ENCODE measurements around the gene PSMD8.

The PSMD8 gene

GRCh38 chr19:38394488-38394887, 20.1 kb downstream of the PSMD8 start:
- H3K9ac ChIP-seq: no peak overlapping the region
- H3K4me1 ChIP-seq: peaks cover 0 to 5% (median 2%) of the 10 kb centered on the region in 10 experiments; a peak in 5 of 20 replicates
- peaks cover 0 to 18% (median 5%) of the 10 kb centered on the region in 11 experiments; a peak in 12 of 22 replicates for H3K9me3 ChIP-seq (replicated peaks in 1 of 11)
- TF ChIP-seq Cebpa-rat (IDR thresholded peaks at IDR 0.05): no peak
- H3K4me3 ChIP-seq: no peak overlapping the region
- H3K27me3 ChIP-seq: peaks cover 80 to 100% (median 92%) of the 10 kb centered on the region in 11 experiments
- H4K20me1 ChIP-seq: peaks cover 0 to 22% (median 6%) of the 10 kb centered on the region in 11 experiments; a peak in 8 of 22 replicates
- no peak overlapping the region for H3K27ac ChIP-seq
- peaks cover 0 to 14% (median 0%) of the 10 kb centered on the region in 11 experiments; a peak in 2 of 22 replicates for H3K36me3 ChIP-seq
- H3K4me2 ChIP-seq: no peak overlapping the region

DNA sequence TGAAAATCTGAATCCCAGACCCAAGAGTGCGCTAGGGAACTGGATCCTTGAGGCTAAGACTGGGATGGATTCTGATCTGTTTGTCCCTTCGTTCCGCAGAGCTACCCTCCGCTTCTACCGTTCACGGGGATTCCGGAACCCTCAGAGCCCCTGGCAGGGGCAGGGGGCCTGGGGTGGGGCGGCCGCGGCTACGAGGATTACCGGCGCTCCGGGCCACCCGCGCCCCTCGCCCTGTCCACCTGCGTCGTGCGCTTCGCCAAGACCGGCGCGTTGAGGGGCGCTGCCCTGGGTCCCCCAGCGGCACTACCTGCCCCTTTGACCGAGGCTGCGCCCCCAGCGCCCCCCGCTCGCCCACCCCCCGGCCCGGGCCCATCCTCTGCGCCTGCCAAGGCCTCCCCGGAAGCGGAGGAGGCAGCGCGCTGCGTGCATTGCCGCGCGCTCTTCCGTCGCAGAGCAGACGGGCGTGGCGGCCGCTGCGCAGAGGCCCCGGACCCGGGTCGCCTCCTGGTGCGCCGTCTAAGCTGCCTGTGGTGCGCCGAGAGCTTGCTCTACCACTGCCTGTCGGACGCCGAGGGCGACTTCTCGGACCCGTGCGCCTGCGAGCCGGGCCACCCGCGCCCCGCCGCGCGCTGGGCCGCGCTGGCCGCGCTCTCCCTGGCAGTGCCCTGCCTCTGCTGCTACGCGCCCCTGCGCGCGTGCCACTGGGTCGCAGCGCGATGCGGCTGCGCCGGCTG, 21.2 kb downstream of the PSMD8 start:
- Histone ChIP-seq H3K27ac (no peak overlapping the region), H3K36me3 (peaks cover 0 to 14% (median 0%) of the 10 kb centered on the region in 11 experiments; a peak in 2 of 22 replicates), H3K4me2 (peak overlapping the region in 9 of 11 experiments; percentile 25 to 54 (median 37); a peak in 13 of 22 replicates), H3K27me3 (peaks cover 75 to 97% (median 81%) of the 10 kb centered on the region in 11 experiments), H3K9me3 (replicated peaks in 1 of 11) (peaks cover 0 to 18% (median 5%) of the 10 kb centered on the region in 11 experiments; a peak in 12 of 22 replicates), H3K4me1 (peaks cover 0 to 5% (median 2%) of the 10 kb centered on the region in 10 experiments; a peak in 4 of 20 replicates), H4K20me1 (peaks cover 0 to 22% (median 6%) of the 10 kb centered on the region in 11 experiments; a peak in 8 of 22 replicates), H3K4me3 (peak overlapping the region in 3 of 10 experiments; percentile 18 to 46 (median 21); a peak in 4 of 20 replicates), H3K9ac (no peak overlapping the region)
- TF ChIP-seq Cebpa-rat (IDR thresholded peaks at IDR 0.05): no peak

DNA sequence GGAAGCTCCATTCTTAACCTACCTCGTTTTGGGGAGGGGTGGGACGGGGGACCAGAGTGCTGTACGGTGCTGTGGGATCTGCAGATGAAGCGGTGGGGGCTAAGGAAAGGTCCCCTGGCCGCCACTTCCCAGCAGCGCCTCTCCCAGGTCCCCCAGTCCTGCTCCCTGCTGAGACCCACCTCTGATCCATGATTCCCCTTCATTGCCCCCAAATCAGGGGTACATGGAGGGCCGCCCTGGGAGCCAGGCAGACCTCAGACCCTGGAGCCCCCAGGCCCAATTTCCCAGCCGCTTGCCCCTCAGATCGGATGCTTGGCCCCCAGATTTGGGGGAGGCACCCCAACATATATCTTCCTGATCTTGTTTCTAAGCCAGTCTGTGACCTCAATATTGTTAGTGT, 24.7 kb downstream of the PSMD8 start:
- peaks cover 0 to 18% (median 5%) of the 10 kb centered on the region in 11 experiments; a peak in 12 of 22 replicates for H3K9me3 ChIP-seq (replicated peaks in 1 of 11)
- peaks cover 0 to 12% (median 0%) of the 10 kb centered on the region in 11 experiments; a peak in 4 of 22 replicates for H4K20me1 ChIP-seq
- peaks cover 4 to 16% (median 11%) of the 10 kb centered on the region in 10 experiments; a peak in 17 of 20 replicates for H3K4me1 ChIP-seq
- H3K27ac ChIP-seq: no peak overlapping the region
- H3K4me2 ChIP-seq: no peak overlapping the region
- no peak overlapping the region for H3K9ac ChIP-seq
- no peak for TF ChIP-seq Cebpa-rat (IDR thresholded peaks at IDR 0.05)
- peaks cover 0 to 5% (median 0%) of the 10 kb centered on the region in 11 experiments; a peak in 2 of 22 replicates for H3K36me3 ChIP-seq
- no peak overlapping the region for H3K4me3 ChIP-seq
- peaks cover 40 to 62% (median 46%) of the 10 kb centered on the region in 11 experiments for H3K27me3 ChIP-seq

- Histone ChIP-seq H3K9me3 (replicated peaks in 1 of 11) (peaks cover 0 to 18% (median 5%) of the 10 kb centered on the region in 11 experiments; a peak in 12 of 22 replicates), H4K20me1 (peaks cover 0 to 8% (median 0%) of the 10 kb centered on the region in 11 experiments; a peak in 4 of 22 replicates), H3K4me3 (no peak overlapping the region), H3K9ac (no peak overlapping the region), H3K27ac (no peak overlapping the region), H3K4me2 (no peak overlapping the region), H3K36me3 (peaks cover 0 to 5% (median 0%) of the 10 kb centered on the region in 11 experiments; a peak in 1 of 22 replicates), H3K4me1 (peaks cover 8 to 18% (median 15%) of the 10 kb centered on the region in 10 experiments; a peak in 17 of 20 replicates), H3K27me3 (peaks cover 35 to 57% (median 42%) of the 10 kb centered on the region in 11 experiments)
- TF ChIP-seq Cebpa-rat (IDR thresholded peaks at IDR 0.05): no peak
Measured at GRCh38 chr19:38399537-38399936, 25.2 kb downstream of the PSMD8 start.

GRCh38 chr19:38400361-38400760, 26.0 kb downstream of the PSMD8 start:
- H3K27ac ChIP-seq: no peak overlapping the region
- no peak for TF ChIP-seq Cebpa-rat (IDR thresholded peaks at IDR 0.05)
- peaks cover 27 to 49% (median 33%) of the 10 kb centered on the region in 11 experiments for H3K27me3 ChIP-seq

DNA sequence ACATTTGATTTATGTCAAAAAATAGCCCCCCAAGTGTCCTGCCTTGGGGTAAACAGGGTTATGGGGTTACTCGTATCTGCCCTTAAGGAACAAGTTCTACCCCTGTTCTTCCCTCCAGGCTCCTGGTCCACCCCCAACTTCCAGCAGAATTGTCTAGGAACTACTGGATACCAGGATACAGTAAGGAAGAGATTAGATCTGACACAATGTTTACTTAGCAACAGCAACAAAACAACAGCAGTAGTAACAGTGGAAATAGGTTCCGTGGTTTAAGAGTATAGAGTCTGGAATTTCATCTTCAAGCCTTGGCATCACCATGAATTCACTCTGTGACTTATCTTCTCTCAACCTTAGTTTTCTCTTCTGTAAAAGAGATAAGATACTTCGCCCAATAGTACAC, 26.8 kb downstream of the PSMD8 start:
- no peak overlapping the region for H3K4me2 ChIP-seq
- no peak overlapping the region for H3K4me3 ChIP-seq
- peaks cover 0 to 13% (median 4%) of the 10 kb centered on the region in 11 experiments; a peak in 13 of 22 replicates for H3K36me3 ChIP-seq
- no peak overlapping the region for H3K9ac ChIP-seq
- peaks cover 0 to 5% (median 0%) of the 10 kb centered on the region in 11 experiments; a peak in 4 of 22 replicates for H3K9me3 ChIP-seq (replicated peaks in 1 of 11)
- no peak overlapping the region for H3K27ac ChIP-seq
- peaks cover 19 to 41% (median 25%) of the 10 kb centered on the region in 11 experiments for H3K27me3 ChIP-seq
- H3K4me1 ChIP-seq: peaks cover 8 to 17% (median 13%) of the 10 kb centered on the region in 10 experiments; a peak in 17 of 20 replicates
- no peak for TF ChIP-seq Cebpa-rat (IDR thresholded peaks at IDR 0.05)
- peaks cover 0 to 10% (median 0%) of the 10 kb centered on the region in 11 experiments; a peak in 4 of 22 replicates for H4K20me1 ChIP-seq

More at GRCh38 chr19:38400361-38400760, 26.0 kb downstream of the PSMD8 start:
- Histone ChIP-seq H4K20me1 (peaks cover 0 to 9% (median 0%) of the 10 kb centered on the region in 11 experiments; a peak in 4 of 22 replicates), H3K36me3 (peaks cover 0 to 11% (median 2%) of the 10 kb centered on the region in 11 experiments; a peak in 7 of 22 replicates), H3K9me3 (replicated peaks in 1 of 11) (peaks cover 0 to 10% (median 5%) of the 10 kb centered on the region in 11 experiments; a peak in 9 of 22 replicates), H3K4me2 (no peak overlapping the region), H3K4me3 (no peak overlapping the region), H3K9ac (no peak overlapping the region), H3K4me1 (peaks cover 8 to 18% (median 16%) of the 10 kb centered on the region in 10 experiments; a peak in 17 of 20 replicates)

- Histone ChIP-seq H3K4me2 (peak overlapping the region; percentile 72 to 90 (median 82)), H3K9me3 (replicated peaks in 1 of 11) (no peaks in the 10 kb centered on the region), H3K27ac (peak overlapping the region in 4 of 11 experiments; percentile 25 to 61 (median 48); a peak in 6 of 22 replicates), H4K20me1 (peaks cover 0 to 10% (median 0%) of the 10 kb centered on the region in 11 experiments; a peak in 2 of 22 replicates), H3K27me3 (peaks cover 5 to 27% (median 11%) of the 10 kb centered on the region in 11 experiments), H3K36me3 (peaks cover 6 to 27% (median 15%) of the 10 kb centered on the region in 11 experiments; a peak in 18 of 22 replicates), H3K4me3 (peak overlapping the region in 8 of 10 experiments; percentile 38 to 93 (median 52); a peak in 14 of 20 replicates), H3K9ac (peak overlapping the region in 10 of 11 experiments; percentile 24 to 63 (median 52); a peak in 15 of 22 replicates), H3K4me1 (peaks cover 8 to 17% (median 13%) of the 10 kb centered on the region in 10 experiments; a peak in 17 of 20 replicates)
- TF ChIP-seq Cebpa-rat (IDR thresholded peaks at IDR 0.05): no peak
Measured at GRCh38 chr19:38402623-38402966, 28.2 kb downstream of the PSMD8 start.

DNA sequence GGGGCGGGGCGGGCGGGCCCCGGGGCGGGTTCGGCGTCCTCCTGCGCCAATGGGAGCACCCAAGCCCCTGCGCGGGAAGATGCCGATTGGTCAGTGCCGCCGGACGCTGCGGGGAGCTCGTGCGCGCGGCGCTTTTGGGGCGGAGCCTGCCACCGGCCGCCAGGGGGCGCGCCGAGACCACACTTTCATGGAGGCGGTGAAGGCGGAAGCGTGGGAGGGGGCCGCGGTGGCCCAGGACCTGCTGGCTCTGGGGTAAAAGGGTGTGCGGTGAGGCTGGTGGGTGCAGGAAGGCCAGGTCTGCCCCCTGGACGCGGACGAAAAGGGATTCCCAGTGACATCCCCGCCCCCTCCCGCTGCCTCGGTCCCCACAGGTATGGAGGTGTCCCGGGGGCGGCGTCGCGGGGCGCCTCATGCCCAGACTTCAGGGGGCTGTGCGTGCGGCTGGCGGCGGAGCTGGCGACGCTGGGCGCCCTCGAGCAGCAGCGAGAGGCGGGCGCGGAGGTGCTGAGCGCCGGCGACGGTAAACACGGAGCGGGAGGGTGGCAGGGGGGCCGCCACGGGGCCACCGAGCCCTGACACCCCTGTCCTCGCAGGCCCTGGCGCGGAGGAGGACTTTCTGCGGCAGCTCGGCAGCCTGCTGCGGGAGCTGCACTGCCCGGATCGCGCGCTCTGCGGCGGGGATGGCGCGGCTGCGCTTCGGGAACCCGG, 28.8 kb downstream of the PSMD8 start, which contains the start of gene FAM98C:
Gene FAM98C, plus strand, starts transcription at position 127 of the 708 bp plus-strand sequence. Its CDS starts 61 bp downstream, at position 188.
- peak within 1 kb of the TSS; percentile 73 to 89 (median 84) for H3K9ac ChIP-seq
- H3K4me3 ChIP-seq: peak within 1 kb of the TSS; percentile 70 to 95 (median 86)
- no peaks in the 10 kb centered on the region for H3K9me3 ChIP-seq (replicated peaks in 1 of 11)
- no peak for TF ChIP-seq Cebpa-rat (IDR thresholded peaks at IDR 0.05)
- peaks cover 0 to 10% (median 0%) of the 10 kb centered on the region in 11 experiments; a peak in 2 of 22 replicates for H4K20me1 ChIP-seq
- H3K4me1 ChIP-seq: peaks cover 8 to 17% (median 13%) of the 10 kb centered on the region in 10 experiments; a peak in 17 of 20 replicates
- peak within 1 kb of the TSS; percentile 83 to 99 (median 94) for H3K4me2 ChIP-seq
- peaks cover 0 to 21% (median 6%) of the 10 kb centered on the region in 11 experiments; a peak in 18 of 22 replicates for H3K27me3 ChIP-seq
- peak within 1 kb of the TSS; percentile 56 to 82 (median 69) for H3K27ac ChIP-seq
- H3K36me3 ChIP-seq: peaks cover 6 to 28% (median 15%) of the 10 kb centered on the region in 11 experiments; a peak in 18 of 22 replicates
